Tibial artery (tissue), 4 donors: ENCODE data around the gene FBXO46.

ENCODE experiments used
- DNase-seq, 2 donors: peaks; one replicate each; pipeline ENCODE4 v3.0.0-alpha.2; 2019
- H3K27ac ChIP-seq, 2 donors: fragments of 200-600 bp; sonication (generic) in 1 of 2; 1 replicate in 1 of 2; 2 replicates in 1 of 2; pipeline ENCODE4 v1.5.1; 2018 to 2019; ENCODE audit warnings: mild to moderate bottlenecking in 1 of 2
- H3K27me3 ChIP-seq, 2 donors: fragments of 200-600 bp; sonication (generic) in 1 of 2; one replicate each; pipeline versions ENCODE4 v1.5.1 to v1.6.0; 2016 to 2019
- H3K36me3 ChIP-seq, 3 donors: fragments of 200-600 bp; sonication (generic) in 2 of 3; one replicate each; pipeline ENCODE4 v1.5.1; 2016 to 2019; ENCODE audit warnings: mild to moderate bottlenecking in 2 of 3
- H3K4me1 ChIP-seq, 4 donors: fragments of 200-600 bp; sonication (generic) in 2 of 4; 1 replicate in 3 of 4; 2 replicates in 1 of 4; pipeline ENCODE4 v1.5.1; 2016 to 2019
- H3K4me3 ChIP-seq, 2 donors: fragments of 200-600 bp; sonication (generic) in 1 of 2; 1 replicate in 1 of 2; 2 replicates in 1 of 2; pipeline ENCODE4 v1.5.1; 2018 to 2019; ENCODE audit warnings: mild to moderate bottlenecking in 2 of 2
- H3K9me3 ChIP-seq, 3 donors: fragments of 200-600 bp; sonication (generic) in 1 of 3; one replicate each; pipeline ENCODE4 v1.5.1; 2016 to 2019
- CTCF ChIP-seq, 2 experiments: fragments of 200-600 bp in 1 of 2; fragments of 450-650 bp in 1 of 2; IDR thresholded peaks; one replicate each; pipeline ENCODE4 v1.5.1; 2017 to 2019; ENCODE audit warnings: antibody characterized with exemption in 2 of 2, mild to moderate bottlenecking in 1 of 2, moderate library complexity in 1 of 2
- intact Hi-C: fragments of 100-400 bp; cut with DNase I; formaldehyde crosslinking; loops from one replicate; pipeline ENCODE4 v1.15.0; 2023; ENCODE audit warnings: low total_unique reads

Gene FBXO46, protein sequence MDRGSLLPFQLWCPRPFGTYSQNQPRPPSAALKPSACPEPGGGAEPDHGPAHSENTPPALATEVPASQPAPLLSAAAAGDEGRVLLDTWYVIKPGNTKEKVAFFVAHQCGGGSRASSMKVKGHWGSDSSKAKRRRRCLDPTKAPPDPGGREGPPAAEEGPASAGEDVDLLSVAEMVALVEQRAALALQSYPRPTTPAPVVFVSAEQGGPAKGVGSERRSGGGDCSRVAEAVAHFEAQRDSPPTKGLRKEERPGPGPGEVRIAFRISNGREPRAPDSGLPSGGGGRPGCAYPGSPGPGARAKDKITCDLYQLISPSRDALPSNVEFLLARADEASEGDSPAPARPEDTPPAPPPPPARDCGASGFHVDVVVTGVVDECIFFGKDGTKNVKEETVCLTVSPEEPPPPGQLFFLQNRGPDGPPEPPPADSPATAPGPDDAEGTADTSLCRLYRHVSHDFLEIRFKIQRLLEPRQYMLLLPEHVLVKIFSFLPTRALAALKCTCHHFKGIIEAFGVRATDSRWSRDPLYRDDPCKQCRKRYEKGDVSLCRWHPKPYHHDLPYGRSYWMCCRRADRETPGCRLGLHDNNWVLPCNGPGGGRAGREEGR

DNA sequence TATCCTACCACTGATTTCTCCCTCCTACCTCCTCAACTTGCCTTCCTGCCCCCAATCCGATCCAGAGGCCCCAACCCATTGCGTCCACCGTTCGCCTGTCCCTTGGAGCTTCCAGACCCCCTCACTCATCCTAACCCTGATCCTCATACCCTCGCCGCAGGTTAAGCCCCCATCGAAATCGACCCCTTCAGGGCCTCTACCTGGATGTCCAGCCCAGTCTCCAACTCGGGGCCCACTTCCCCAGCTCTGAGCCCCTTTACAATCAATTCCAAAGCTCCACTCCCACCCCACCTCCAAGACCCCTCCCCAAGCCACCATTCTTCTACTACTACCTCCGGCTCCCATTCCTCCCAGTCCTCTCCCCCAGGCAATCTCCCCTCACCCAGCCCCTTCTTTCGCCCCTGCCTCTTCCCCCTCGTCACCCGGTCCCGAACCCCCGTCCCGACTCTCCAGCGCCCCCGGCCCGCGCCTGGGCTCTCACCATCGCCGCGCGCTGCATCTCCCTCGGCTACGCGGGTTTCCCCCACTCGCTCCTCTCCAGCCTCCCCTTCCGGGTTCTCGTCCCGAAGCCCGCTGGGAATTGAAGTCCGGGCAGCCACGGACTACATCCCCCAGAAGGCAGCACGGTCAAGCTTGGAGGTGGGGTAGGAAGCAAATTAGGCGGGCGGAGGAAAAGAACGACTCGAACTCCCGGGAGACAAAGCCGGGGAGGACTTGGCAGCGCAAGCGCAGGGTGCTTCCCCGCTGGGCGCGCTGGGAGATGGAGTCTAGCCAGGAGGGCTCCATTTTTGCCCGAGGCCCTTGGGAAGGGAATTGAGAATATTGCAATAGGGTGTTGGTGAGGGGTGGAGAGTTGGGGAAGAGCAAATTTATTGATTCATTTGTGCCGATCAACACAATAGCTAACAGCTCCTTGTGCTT, at the start of gene FBXO46:
Gene FBXO46, minus strand, starts transcription at position 529 of the 921 bp plus-strand sequence. CDS start 17,401 bp downstream, outside the sequence.
- Histone ChIP-seq H3K4me1 (peaks cover 0 to 27% (median 12%) of the 10 kb centered on the region in 4 donors), H3K27me3 (no peaks in the 10 kb centered on the region), H3K36me3 (no peaks in the 10 kb centered on the region), H3K27ac (peak within 1 kb of the TSS; percentile 77 to 86), H3K9me3 (no peaks in the 10 kb centered on the region), H3K4me3 (peak within 1 kb of the TSS; percentile 80 to 93)
- peak; percentile 97 to 99 for DNase-seq
- TF ChIP-seq CTCF (IDR thresholded peaks at IDR 0.05) = no peak
- intact Hi-C loops = no loop called here

DNA sequence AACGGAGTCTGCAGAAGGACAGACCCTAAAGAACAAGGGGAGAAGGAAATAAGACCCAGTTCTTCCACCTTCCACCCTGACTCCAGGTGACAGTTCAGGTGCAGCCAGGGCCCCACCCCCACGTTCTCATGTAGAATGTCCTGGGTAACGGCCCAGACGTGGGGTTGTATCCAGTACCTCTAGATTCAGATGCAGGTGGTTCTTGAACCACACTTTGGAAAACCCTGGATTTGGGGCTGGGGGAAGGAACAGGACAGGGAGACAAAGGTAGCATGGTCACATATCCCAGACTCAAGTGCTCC, 49.4 kb upstream of the FBXO46 start:
- no peak for TF ChIP-seq CTCF (IDR thresholded peaks at IDR 0.05)
- intact Hi-C loops = no loop called here
- DNase-seq = no peak
- H3K27ac ChIP-seq = peak overlapping the region; percentile 92 to 94
- no peaks in the 10 kb centered on the region for H3K27me3 ChIP-seq
- peaks cover 30 to 40% (median 31%) of the 10 kb centered on the region in 3 donors for H3K36me3 ChIP-seq
- H3K9me3 ChIP-seq = no peaks in the 10 kb centered on the region
- H3K4me1 ChIP-seq = peaks cover 8 to 72% (median 44%) of the 10 kb centered on the region in 4 donors
- peak overlapping the region; percentile 76 to 86 for H3K4me3 ChIP-seq

GRCh38 chr19:45779231-45780145, 48.8 kb upstream of the FBXO46 start:
- peak; percentile 54 for TF ChIP-seq CTCF (IDR thresholded peaks at IDR 0.05)
- H3K27me3 ChIP-seq = no peaks in the 10 kb centered on the region
- peak overlapping the region; percentile 76 to 86 for H3K4me3 ChIP-seq
- peak; percentile 86 to 95 for DNase-seq
- intact Hi-C loops = no loop called here
- no peaks in the 10 kb centered on the region for H3K9me3 ChIP-seq
- H3K4me1 ChIP-seq = peaks cover 8 to 66% (median 38%) of the 10 kb centered on the region in 4 donors
- peaks cover 35 to 40% (median 36%) of the 10 kb centered on the region in 3 donors for H3K36me3 ChIP-seq
- peak overlapping the region; percentile 92 to 94 for H3K27ac ChIP-seq

DNA sequence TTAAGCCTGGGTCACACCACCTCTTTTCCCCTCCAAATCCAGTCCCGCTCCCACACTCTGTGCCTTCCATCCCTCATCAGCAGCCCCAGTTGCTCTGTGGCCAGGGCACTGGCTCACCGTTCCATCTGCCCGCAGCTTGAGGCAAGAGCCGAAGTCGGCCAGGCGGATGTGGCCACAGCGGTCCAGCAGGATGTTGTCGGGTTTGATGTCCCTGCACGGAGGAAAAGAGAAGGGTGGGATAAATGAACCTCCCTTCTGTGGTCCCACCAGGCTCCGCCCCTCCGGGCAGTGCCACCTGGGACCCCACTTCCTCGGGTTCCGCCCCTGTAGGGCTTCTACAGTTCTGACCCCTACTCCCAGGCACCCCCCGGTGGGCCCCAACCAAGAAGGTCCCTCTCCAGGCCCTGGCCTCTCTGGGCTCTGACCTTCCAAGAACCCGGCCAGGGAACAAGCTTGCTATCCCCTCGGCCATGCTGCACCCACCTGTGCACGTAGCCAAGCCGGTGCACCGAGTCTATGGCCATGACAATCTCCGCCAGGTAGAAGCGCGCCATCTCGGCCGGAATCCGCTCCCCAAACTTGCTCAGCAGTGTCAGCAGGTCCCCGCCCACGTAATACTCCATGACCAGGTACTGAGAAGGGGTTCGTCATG, 47.4 kb upstream of the FBXO46 start:
- Histone ChIP-seq H3K4me1 (peaks cover 0 to 53% (median 24%) of the 10 kb centered on the region in 4 donors), H3K4me3 (no peak overlapping the region), H3K36me3 (peaks cover 37 to 46% (median 37%) of the 10 kb centered on the region in 3 donors), H3K27me3 (no peaks in the 10 kb centered on the region), H3K9me3 (no peaks in the 10 kb centered on the region), H3K27ac (peak overlapping the region; percentile 92 to 94)
- TF ChIP-seq CTCF (IDR thresholded peaks at IDR 0.05) = no peak
- no peak for DNase-seq
- intact Hi-C loops = no loop called here
